Tibial nerve (tissue), 4 donors: ENCODE results near the gene EPHB3.

ENCODE experiments used
- CTCF ChIP-seq, 5 experiments: fragments of 200-600 bp in 3 of 5; fragments of 450-650 bp in 2 of 5; sonication (generic) in 3 of 5; IDR thresholded peaks; one replicate each; pipeline ENCODE4 v1.5.1; 2016 to 2019; ENCODE audit warnings: antibody characterized with exemption in 5 of 5, mild to moderate bottlenecking in 3 of 5, moderate library complexity in 2 of 5
- EP300 ChIP-seq, 2 donors: sonication (generic); formaldehyde crosslinking; IDR thresholded peaks; one replicate each; pipeline ENCODE4 v1.6.1; 2017; ENCODE audit warnings: antibody characterized with exemption in 2 of 2, mild to moderate bottlenecking in 1 of 2

GRCh38 chr3:184545769-184546168 lies 15.8 kb upstream of the EPHB3 start:
- TF ChIP-seq CTCF (IDR thresholded peaks at IDR 0.05) = no peak
- TF ChIP-seq EP300 (IDR thresholded peaks at IDR 0.05) = no peak
